Esophagus squamous epithelium (tissue), 4 donors: Measurements from ENCODE around the gene RFTN1.

Experiments used
- POLR2A ChIP-seq, 4 donors: fragments of 450-650 bp; IDR thresholded peaks; one replicate each; pipeline ENCODE4 v1.6.1; 2017; ENCODE audit warnings: antibody characterized with exemption in 4 of 4, mild to moderate bottlenecking in 4 of 4, moderate library complexity in 3 of 4
- TF ChIP-seq, protein P1 (sequence below), 6 experiments: fragments of 450-650 bp in 4 of 6; fragments of 200-600 bp in 2 of 6; sonication (generic) in 2 of 6; IDR thresholded peaks; one replicate each; pipeline ENCODE4 v1.5.1; 2016 to 2019; ENCODE audit warnings: antibody characterized with exemption in 6 of 6, mild to moderate bottlenecking in 4 of 6, moderate library complexity in 4 of 6

DNA sequence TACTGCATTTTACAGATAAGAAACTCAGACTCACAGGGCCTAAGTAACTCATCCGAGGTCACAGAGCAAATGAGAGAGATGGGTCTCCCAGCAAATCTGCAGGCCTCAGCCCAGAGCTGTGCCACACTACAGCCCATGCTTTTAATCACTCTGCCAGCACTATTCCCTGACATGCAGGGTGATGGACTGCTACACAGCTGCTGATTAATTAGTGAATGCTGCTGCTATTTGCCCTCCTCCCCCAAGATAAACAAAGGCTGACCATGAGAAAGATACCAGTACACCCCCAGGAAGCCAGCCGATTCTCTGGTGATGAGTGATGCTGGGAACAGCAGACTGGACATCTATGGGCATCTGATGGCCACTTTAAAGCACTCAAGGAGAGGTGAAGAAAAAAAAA lies 39.3 kb downstream of the RFTN1 start:
- TF ChIP-seq, protein P1, sequence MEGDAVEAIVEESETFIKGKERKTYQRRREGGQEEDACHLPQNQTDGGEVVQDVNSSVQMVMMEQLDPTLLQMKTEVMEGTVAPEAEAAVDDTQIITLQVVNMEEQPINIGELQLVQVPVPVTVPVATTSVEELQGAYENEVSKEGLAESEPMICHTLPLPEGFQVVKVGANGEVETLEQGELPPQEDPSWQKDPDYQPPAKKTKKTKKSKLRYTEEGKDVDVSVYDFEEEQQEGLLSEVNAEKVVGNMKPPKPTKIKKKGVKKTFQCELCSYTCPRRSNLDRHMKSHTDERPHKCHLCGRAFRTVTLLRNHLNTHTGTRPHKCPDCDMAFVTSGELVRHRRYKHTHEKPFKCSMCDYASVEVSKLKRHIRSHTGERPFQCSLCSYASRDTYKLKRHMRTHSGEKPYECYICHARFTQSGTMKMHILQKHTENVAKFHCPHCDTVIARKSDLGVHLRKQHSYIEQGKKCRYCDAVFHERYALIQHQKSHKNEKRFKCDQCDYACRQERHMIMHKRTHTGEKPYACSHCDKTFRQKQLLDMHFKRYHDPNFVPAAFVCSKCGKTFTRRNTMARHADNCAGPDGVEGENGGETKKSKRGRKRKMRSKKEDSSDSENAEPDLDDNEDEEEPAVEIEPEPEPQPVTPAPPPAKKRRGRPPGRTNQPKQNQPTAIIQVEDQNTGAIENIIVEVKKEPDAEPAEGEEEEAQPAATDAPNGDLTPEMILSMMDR (IDR thresholded peaks at IDR 0.05), result no peak
- TF ChIP-seq POLR2A (IDR thresholded peaks at IDR 0.05), result no peak
